Measurements from ENCODE around the gene SST. TPM values are rescaled to one million over a fixed set of nuclear protein-coding genes. Genes with fewer than 3 reads are reported as not detected.

Gene SST
- total RNA-seq: not detected in 2 replicates

DNA sequence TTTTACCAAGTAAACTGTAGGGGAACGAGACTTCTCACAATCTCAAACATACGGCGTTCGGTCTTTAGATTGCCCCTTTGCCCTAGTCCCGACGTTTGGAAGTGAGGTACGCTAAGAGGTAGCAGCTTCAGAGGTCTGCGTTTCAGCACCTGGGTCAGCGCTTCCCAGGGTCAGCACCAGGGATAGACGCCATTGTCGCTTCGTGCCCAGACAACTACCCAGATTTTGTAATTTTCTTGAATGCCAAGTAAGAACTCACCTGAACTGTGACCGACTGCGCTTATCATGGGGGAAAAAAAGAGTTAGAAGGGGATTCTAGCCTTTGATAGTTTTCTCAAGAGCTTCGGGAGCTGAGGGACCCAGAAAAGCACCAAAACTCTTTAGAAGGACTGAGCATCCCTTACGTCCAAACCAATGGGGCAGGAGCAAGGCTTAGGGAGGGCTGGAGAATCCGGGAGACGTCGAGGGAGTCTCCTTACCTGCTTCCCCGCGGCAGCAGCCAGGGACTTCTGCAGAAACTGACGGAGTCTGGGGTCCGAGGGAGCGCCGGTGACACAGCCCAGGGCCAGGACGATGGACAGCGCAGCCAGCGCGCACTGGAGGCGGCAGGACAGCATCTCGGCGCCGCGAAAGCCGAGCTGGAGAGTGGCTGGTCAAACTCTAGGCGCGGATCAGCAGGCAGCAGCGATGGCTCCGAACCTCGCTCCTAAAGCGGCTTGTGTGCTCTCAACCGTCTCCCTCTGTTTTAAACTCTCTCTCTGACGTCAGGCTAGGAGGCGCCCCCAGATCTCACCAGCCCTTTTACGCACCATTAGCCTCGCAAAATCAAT is at the start of gene SST:
TSS of gene SST (minus strand) at position 720 of the 830 bp plus-strand sequence. CDS start at position 617, 103 bp downstream.

DNA sequence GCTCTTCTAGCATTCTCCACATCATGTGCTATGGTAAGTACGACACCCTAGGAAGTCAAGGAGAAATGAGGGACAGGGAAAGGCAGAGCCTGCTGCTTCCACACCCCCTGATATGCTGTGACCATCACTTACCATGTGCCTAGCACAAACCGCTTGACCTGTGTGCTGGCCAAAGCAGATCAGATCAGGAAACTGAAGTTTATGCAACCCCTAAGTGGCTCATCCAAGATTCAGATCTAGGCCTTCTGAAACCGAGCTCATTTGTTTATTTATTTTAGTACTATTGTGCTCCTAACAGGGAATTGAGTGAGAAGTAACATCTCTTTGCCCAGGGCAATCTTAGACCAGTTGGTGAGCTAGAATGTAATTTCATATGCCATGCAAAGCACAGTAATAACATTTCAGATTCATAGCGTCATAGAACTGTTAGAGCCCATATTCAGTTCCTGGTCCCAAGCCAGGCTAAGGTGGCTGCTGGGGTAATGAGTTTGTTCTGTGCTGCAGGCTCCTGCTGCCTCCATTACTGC is 32.4 kb upstream of the SST start, which contains the start of gene RTP2:
TSS of gene RTP2 (minus strand) at position 51 of the 527 bp plus-strand sequence. CDS start 429 bp downstream, outside the sequence.

Other genes with a start within 250 kb of the SST start
- not detected in 2 replicates for gene RTP2, start 32.2 kb upstream of the SST start, total RNA-seq
- 1.3 and 2.5 TPM in 2 replicates for gene BCL6, start 75.1 kb upstream of the SST start, total RNA-seq

Measured in dermis lymphatic vessel endothelial cell (primary cell).